Peyer's patch (tissue), 4 donors: Measurements from ENCODE around the gene CCL24.

Source experiments
- CTCF ChIP-seq, 6 experiments: fragments of 450-650 bp in 4 of 6; fragments of 200-600 bp in 2 of 6; sonication (generic) in 1 of 6; IDR thresholded peaks; one replicate each; pipeline ENCODE4 v1.5.1; 2017 to 2019; ENCODE audit warnings: antibody characterized with exemption in 6 of 6, mild to moderate bottlenecking in 3 of 6, moderate library complexity in 1 of 6
- POLR2A ChIP-seq, 2 donors: fragments of 450-650 bp; IDR thresholded peaks; one replicate each; pipeline ENCODE4 v1.5.1; 2017; ENCODE audit warnings: antibody characterized with exemption in 2 of 2, mild to moderate bottlenecking in 2 of 2, moderate library complexity in 2 of 2

GRCh38 chr7:75836798-75837197 is 23.2 kb upstream of the CCL24 start:
- TF ChIP-seq CTCF (IDR thresholded peaks at IDR 0.05) (no peak), POLR2A (IDR thresholded peaks at IDR 0.05) (no peak)
